HEK293T (cell line): ENCODE measurements around the gene CDH8.

ENCODE experiments used
- ARNT ChIP-seq: fragments of 450-650 bp; IDR thresholded peaks from 2 replicates; pipeline ENCODE4 v1.6.1; 2017; ENCODE audit warnings: mild to moderate bottlenecking
- FOXM1 ChIP-seq: fragments of 450-650 bp; IDR thresholded peaks from 2 replicates; pipeline ENCODE4 v1.6.1; 2017; ENCODE audit warnings: mild to moderate bottlenecking, borderline replicate concordance
- HDGF ChIP-seq: fragments of 450-650 bp; IDR thresholded peaks from 2 replicates; pipeline ENCODE4 v1.6.1; 2017; ENCODE audit warnings: antibody characterized with exemption, borderline replicate concordance
- NFRKB ChIP-seq: fragments of 450-650 bp; IDR thresholded peaks from 2 replicates; pipeline ENCODE4 v1.6.1; 2016; ENCODE audit warnings: mild to moderate bottlenecking, moderate library complexity
- TARDBP ChIP-seq: fragments of 450-650 bp; IDR thresholded peaks from 2 replicates; pipeline ENCODE4 v1.6.1; 2016

- TF ChIP-seq HDGF (no peak), ARNT (no peak), FOXM1 (no peak), NFRKB (no peak), TARDBP (no peak)
Observed at GRCh38 chr16:61715393-61715792, 320.8 kb downstream of the CDH8 start.
